ENCODE measurements around the gene ANKLE1. TPM values are rescaled to one million over a fixed set of nuclear protein-coding genes. Genes with fewer than 3 reads are reported as not detected.

The ANKLE1 gene
- total and polyA plus RNA-seq, 2 donors (not counting 3 experiments of a cell fraction or from before 2014, with no cell fraction given), result 1.9 to 3.1 TPM

DNA sequence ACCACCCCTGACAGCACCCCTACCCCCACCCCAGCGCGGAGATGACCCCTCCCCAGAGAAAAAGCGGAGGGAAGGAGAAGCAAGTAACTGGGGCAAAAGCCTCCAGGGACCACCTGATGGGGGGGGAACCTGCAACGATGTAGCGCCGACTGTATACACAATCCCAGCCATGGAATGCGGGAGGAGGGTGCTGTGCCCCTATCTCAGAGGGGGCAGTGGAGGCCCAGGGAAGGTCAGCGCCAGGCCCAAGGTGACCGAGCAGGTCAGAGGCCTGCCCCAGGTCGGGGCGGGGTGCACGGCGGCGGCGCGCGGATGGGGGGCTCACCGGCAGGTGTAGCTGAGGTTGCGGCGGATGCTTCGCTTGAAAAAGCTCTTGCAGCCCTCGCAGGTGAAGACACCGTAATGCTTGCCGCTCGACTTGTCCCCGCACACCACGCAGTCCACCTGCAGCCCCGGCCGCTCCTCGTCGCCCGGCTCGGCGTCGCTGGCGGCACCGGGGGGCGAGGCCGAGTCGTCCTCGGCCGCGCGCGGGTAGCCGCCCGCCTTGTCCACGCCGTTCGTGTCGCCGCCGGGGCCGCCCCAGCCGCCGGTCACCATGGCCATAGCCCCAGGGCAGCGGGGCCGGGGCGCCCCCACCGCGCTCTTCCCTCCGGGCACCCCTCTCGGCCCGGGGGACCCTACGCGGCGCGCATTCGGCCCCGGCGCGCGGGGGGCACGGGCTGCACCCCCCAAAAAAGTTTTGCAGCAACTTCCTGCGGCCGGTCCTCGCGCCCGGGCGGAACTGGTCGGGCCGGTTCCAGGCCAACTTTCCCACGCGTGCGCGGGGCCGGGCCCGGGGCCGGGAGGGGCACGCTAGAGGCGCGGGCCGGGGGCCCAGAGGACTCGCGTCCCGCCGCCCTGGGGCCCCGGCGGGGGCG is 36.8 kb upstream of the ANKLE1 start:
- dilution Hi-C loops (cut with MboI; ENCODE audit: extremely low pct_ligation_motif_present, low sequenced_read_pairs), result no loop called here
- no TSS peak for BruUV-seq (replicated peaks)
- ChIA-PET CTCF (interaction anchor here (1.8 kb wide), 1 partner anchor 10 kb away, joined by 13 read pairs; no protein-coding TSS in a partner anchor), POLR2A (interaction anchor here (0.6 kb wide), 1 partner anchor 186 kb away, joined by 5 read pairs; no protein-coding TSS in a partner anchor)
- Histone ChIP-seq H3K4me2 (ENCODE audit: insufficient read depth, low read length) (peak overlapping the region; percentile 81), H3K4me3 (replicated peaks in 1 of 3; ENCODE audit: insufficient read depth in 1 of 3, low read depth in 1 of 3, low read length in 3 of 3) (peak overlapping the region; percentile 65 to 84 (median 74)), H3K9me1 (replicated peaks; ENCODE audit: control insufficient read depth, extremely low read depth, insufficient read depth, low read length) (no peaks in the 10 kb centered on the region), H2AFZ (ENCODE audit: low read depth, low read length) (peak overlapping the region; percentile 25), H3K27me3 (ENCODE audit: control insufficient read depth in 2 of 2, insufficient read depth in 2 of 2, low read length in 2 of 2) (no peaks in the 10 kb centered on the region), H3K36me3 (ENCODE audit: control insufficient read depth in 2 of 2, extremely low read depth in 1 of 2, insufficient read depth in 2 of 2, low read length in 2 of 2) (peaks cover 0 to 2% of the 10 kb centered on the region in 2 experiments), H3K9me3 (replicated peaks; ENCODE audit: control insufficient read depth, insufficient read depth, low read length) (no peaks in the 10 kb centered on the region), H3K27ac (ENCODE audit: insufficient read depth, low read depth, low read length) (no peak overlapping the region), H3K79me2 (ENCODE audit: control insufficient read depth, insufficient read depth, low read length) (peaks cover 27% of the 10 kb centered on the region), H4K20me1 (replicated peaks; ENCODE audit: control insufficient read depth, extremely low read depth, insufficient read depth, low read length) (no peaks in the 10 kb centered on the region), H3K9ac (replicated peaks; ENCODE audit: extremely low read depth, insufficient read depth, low read length) (peak overlapping the region; percentile 24), H3K4me1 (ENCODE audit: control insufficient read depth, extremely low read depth, insufficient read depth, low read length) (peaks cover 28% of the 10 kb centered on the region)
- TF ChIP-seq POLR2A (IDR thresholded peaks at IDR 0.05; ENCODE audit: low read depth, low read length) (no peak), POLR2AphosphoS5 (IDR thresholded peaks at IDR 0.05; ENCODE audit: insufficient read depth, low read depth, low read length) (no peak), FOS (IDR thresholded peaks at IDR 0.05; ENCODE audit: borderline replicate concordance, insufficient read depth, low read length) (no peak), MAX (IDR thresholded peaks at IDR 0.05; ENCODE audit: insufficient read depth, insufficient read length) (no peak), MYC (IDR thresholded peaks at IDR 0.05; ENCODE audit: low read depth, low read length) (no peak), EZH2 (IDR thresholded peaks at IDR 0.05; ENCODE audit: borderline replicate concordance, low read depth, low read length, severe bottlenecking) (no peak), JUN (IDR thresholded peaks at IDR 0.05; ENCODE audit: borderline replicate concordance, insufficient read depth, insufficient read length, low read depth) (no peak), GATA2 (IDR thresholded peaks at IDR 0.05; ENCODE audit: insufficient read depth, insufficient read length, low read depth, low read length) (no peak)
- TF ChIP-seq, protein P1, sequence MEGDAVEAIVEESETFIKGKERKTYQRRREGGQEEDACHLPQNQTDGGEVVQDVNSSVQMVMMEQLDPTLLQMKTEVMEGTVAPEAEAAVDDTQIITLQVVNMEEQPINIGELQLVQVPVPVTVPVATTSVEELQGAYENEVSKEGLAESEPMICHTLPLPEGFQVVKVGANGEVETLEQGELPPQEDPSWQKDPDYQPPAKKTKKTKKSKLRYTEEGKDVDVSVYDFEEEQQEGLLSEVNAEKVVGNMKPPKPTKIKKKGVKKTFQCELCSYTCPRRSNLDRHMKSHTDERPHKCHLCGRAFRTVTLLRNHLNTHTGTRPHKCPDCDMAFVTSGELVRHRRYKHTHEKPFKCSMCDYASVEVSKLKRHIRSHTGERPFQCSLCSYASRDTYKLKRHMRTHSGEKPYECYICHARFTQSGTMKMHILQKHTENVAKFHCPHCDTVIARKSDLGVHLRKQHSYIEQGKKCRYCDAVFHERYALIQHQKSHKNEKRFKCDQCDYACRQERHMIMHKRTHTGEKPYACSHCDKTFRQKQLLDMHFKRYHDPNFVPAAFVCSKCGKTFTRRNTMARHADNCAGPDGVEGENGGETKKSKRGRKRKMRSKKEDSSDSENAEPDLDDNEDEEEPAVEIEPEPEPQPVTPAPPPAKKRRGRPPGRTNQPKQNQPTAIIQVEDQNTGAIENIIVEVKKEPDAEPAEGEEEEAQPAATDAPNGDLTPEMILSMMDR (IDR thresholded peaks at IDR 0.05; ENCODE audit: extremely low read depth in 1 of 2, insufficient read depth in 1 of 2, low read depth in 1 of 2, low read length in 2 of 2), result no peak
- DNase-seq (ENCODE audit: low read depth, low spot score) (no peak), FAIRE-seq (no peak)
- intact Hi-C loops (cut with micrococcal nuclease), result no loop called here
